Adrenal gland (tissue), 5 donors: Measurements from ENCODE around the gene SLC43A3.

ENCODE experiments used
- CTCF ChIP-seq, 6 experiments: fragments of 450-650 bp in 4 of 6; fragments of 200-600 bp in 2 of 6; sonication (generic) in 1 of 6; IDR thresholded peaks; 1 replicate in 5 of 6; 2 replicates in 1 of 6; pipeline versions ENCODE4 v1.5.1 to v1.8.0; 2016 to 2021; ENCODE audit warnings: antibody characterized with exemption in 6 of 6, mild to moderate bottlenecking in 2 of 6, moderate library complexity in 1 of 6
- POLR2A ChIP-seq, 2 donors: fragments of 450-650 bp; IDR thresholded peaks; one replicate each; pipeline ENCODE4 v1.6.1; 2017; ENCODE audit warnings: antibody characterized with exemption in 2 of 2, mild to moderate bottlenecking in 2 of 2, moderate library complexity in 1 of 2
- donor health status: DM: no; HTN: no; CAD: no.

- TF ChIP-seq CTCF (IDR thresholded peaks at IDR 0.05) = no peak
- no peak for TF ChIP-seq POLR2A (IDR thresholded peaks at IDR 0.05)
Observed at GRCh38 chr11:57469268-57469667, 42.3 kb upstream of the SLC43A3 start.
